Measurements from ENCODE around the gene NFKBIB. TPM values are rescaled to one million over a fixed set of nuclear protein-coding genes. Genes with fewer than 3 reads are reported as not detected.
"Not testable (repeated sequence)": the region's sequence is repeated elsewhere in the genome, so short reads cannot be mapped to it uniquely, and the experiment has no call there.

NFKBIB gene
- total RNA-seq, 1 donor from 2014 or later, result 15.1 TPM

DNA sequence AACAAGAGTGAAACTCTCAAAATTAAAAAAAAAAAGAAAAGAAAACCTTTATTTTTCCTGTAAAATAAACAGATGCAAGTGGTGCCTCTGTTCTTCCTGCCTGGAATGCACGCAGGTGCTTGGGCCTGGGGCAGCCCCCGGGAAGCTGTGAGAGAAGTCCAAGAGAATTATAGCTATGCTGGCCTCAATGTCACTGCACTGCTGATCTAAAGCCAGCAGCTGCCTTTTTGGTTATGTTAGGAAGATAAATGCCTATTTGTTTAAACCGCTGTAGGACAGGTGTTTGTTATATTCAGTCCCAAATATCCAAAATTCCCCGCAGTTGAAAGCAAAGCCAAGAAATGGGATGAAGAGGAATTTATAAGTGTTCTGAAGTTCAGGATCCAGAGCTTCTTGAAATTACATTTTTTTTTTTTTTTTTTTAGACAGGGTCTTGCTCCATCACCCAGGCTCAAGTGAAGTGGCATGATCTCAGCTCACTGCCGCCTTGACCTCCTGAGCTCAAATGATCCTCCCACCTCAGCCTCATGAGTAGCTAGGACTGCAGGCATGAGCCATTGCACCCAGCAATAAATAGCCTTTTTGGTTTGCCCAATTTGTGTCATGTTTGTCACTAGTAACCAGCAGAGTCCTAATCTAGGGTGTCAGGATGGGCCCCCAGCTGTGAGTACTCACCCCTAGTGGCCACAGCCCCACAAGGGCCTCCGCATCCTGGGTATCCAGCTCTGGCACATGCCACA lies 23.9 kb upstream of the NFKBIB start:
- no peak for DNase-seq (ENCODE audit: low read depth, low spot score)

DNA sequence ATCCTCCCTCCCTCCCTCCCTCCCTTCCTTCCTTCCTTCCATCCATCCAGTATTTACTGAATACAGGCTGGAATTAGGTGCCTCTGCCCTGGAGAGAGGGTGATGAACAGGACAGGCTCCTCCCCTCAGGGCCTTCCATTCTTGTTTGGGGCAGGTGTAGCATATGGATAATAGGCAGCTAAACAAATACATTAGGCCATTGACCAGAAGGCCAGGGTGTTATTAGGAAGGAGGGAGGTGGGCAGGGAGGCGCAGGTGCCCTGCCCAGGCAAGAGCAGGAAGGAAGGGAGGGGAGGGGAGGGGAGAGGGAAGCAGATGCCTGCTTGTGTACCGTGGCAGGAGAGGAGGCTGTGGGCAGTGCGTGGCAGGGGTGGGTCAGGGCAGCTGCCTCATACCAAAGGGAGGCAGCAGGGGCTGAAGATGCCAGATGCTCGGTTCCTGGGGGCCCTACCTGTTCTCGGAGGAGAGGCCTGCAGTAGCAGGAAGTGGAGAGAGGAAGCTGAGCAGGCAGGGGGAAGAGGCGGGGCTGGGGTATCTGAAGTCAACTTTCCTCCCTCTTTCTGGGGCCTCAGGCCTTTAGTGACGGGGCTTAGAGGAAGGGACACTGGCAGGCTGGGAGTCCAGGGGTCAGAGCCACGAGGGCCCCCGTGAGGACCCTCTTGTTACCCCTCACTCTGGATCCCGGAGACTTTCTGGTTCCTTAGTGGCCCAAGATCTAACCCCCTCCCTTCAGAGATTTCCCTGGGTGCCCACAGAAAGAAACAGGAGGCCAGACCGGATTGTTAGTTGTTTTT lies 21.8 kb upstream of the NFKBIB start, which contains the start of gene RINL:
RINL (minus strand) TSS at position 495 of the 794 bp plus-strand sequence. CDS start 1,533 bp downstream, outside the sequence.
- no peak for DNase-seq (ENCODE audit: low read depth, low spot score)

GRCh38 chr19:38878575-38879399 lies 21.0 kb upstream of the NFKBIB start:
- DNase-seq (ENCODE audit: low read depth, low spot score), result no peak

DNA sequence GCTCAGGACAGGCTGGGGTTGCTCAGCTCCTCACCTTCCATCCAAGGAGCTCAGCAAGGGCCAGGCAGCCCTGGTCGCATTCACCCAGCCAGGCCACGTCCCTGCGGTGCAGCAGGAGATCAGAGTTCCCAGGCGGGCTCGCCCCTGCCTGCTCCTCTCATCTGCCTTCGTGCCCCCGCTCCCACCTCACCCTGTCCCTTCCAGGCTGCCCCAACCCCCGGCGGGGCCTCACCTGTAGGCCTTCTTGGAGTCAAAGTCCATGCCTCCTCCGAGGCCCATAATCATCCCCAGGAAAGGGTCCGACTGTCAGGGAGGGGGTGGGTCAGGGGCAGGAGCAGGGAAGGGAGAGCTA lies 20.4 kb upstream of the NFKBIB start:
- no peak for DNase-seq (ENCODE audit: low read depth, low spot score)

- DNase-seq (ENCODE audit: low read depth, low spot score), result no peak
Observed at GRCh38 chr19:38880076-38880881, 19.5 kb upstream of the NFKBIB start.

DNA sequence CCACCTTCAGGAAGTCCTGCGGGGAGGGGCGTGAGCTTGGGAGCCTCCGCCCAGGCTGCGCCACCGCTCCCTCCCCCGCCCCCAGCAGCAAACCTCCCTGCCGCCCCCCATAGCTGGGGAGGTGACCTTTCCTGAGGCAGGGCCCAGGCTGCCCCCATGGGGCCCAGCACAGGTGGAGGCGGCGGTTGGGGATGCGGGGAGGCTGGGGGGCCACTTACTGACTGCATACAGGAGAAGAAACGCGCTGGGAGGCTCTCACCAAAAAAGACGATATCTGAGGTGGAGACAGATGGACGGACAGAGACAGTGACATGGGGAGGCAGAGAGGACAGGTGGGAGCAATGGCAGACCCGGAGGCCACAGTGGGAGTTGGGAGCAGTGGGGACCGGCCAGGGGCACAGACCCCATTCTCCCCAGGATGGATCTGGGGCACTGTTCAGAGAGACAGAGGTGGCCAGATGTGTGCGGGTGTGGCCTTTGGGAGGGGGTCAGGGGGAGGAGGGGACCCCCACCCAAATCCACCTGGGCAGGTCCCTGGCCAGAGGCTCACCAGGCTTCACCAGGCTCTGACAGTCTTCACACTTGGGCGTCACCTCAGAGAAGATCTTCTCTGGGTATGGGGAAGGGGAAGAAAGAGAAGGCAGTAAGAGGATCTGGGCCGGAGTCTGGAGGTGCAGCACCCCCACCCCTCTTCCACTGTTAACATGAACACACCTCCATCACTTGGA lies 18.7 kb upstream of the NFKBIB start:
- no peak for DNase-seq (ENCODE audit: low read depth, low spot score)

DNA sequence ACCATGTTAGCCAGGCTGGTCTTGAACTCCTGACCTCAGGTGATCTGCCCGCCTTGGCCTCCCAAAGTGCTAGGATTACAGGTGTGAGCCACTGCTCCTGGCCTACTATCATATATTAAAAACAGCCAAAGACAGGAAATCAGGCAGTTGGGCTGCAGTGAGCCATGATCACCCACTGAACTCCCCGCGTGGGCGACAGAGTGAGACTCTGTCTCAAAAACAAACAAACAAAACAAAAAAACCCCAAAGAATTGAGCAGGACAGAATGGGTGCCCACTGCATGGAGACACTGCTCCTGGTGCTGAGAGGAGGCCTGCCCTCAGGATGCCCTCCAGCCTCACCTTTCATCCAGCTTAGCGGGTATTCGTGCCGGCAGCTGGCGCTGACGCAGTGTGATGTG lies 16.5 kb upstream of the NFKBIB start:
- no peak for DNase-seq (ENCODE audit: low read depth, low spot score)

- not testable (repeated sequence) for DNase-seq (ENCODE audit: low read depth, low spot score)
Observed at GRCh38 chr19:38884691-38885090, 15.1 kb upstream of the NFKBIB start.

- no peak for DNase-seq (ENCODE audit: low read depth, low spot score)
Observed at GRCh38 chr19:38888876-38889275, 10.9 kb upstream of the NFKBIB start.

DNA sequence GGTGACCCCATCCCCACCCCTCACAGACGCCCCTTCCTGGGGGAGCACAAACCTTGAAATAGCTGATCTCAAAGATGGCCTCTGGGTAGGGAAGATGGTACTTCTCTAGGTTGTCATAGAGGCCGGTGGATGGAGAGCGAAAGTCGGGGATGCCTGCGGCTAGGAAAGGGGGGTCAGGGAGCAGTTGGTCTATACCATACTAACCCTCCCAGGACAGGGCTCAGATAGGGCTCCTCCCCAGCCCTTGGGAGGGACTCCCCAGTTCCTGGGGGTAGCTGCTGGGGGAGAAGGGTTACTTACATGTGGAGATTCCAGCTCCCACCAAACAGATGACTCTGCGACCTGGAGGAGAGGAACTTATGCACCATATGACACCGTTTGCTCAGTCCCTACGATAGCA lies 10.0 kb upstream of the NFKBIB start:
- DNase-seq (ENCODE audit: low read depth, low spot score), result no peak

DNA sequence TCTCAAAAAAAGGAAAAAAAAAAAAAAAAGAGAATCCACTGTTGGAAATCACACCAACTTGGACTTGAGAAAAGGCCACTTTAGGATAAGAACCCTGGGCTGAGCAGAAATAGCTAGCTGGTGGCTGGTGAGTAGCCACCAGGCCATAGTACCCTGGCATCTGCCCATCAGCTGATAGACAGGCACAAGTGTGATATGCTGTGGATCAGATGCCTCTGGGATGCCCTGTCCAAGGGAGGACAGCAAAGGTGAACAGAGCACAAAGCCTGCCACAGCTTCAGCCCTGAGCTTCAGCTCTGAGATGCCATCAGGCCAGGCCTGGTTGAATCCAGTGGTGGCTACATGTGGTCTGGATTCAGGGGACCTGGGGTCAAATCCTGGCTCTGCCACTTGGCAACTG lies 9.1 kb upstream of the NFKBIB start:
- DNase-seq (ENCODE audit: low read depth, low spot score), result no peak

DNA sequence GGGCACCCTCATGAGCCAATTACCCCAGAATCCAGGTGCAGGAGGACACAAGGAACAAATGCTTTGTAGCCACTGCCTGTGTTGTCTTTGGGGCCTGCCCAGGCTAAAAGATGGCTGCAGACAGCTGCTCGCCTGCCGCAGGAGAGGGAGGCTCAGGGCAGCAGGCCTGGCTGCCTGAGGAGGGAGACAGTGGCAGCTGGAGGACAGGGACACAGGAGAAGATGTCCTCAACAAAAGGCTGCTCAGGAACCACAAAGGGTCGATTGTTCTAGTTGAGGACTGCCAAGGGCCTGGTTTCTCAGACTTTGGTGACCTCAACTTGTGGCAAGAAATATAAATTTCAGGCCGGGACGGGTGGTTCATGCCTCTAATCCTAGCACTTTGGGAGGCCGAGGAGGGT lies 8.0 kb upstream of the NFKBIB start:
- no peak for DNase-seq (ENCODE audit: low read depth, low spot score)

GRCh38 chr19:38892841-38893240 lies 6.9 kb upstream of the NFKBIB start:
- DNase-seq (ENCODE audit: low read depth, low spot score), result no peak

- DNase-seq (ENCODE audit: low read depth, low spot score), result no peak
Observed at GRCh38 chr19:38893341-38893771, 6.4 kb upstream of the NFKBIB start.

GRCh38 chr19:38894968-38895367 lies 4.8 kb upstream of the NFKBIB start:
- no peak for DNase-seq (ENCODE audit: low read depth, low spot score)

- DNase-seq (ENCODE audit: low read depth, low spot score), result no peak
Observed at GRCh38 chr19:38898788-38899446, 852 bp upstream of the NFKBIB start.

DNA sequence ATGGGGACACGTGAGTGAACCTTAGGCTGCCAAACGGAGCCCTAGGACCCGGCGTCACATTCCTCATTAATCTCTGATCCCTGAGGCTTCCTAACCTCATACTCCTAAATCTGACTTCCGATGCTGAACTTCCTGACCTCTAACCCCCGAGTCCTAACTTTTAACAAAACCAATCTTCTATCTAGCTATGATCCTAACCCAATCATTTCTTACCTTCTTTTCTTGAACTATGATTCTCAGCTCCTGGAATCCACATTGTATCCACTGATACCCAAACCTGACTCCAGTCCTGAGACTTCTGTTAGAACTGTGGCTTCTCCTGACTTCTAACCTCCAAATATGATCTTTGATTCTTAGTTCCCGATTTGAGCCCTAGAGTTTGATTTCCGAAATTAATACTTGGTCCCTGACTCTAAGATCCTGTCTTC lies 447 bp downstream of the NFKBIB start:
- no peak for DNase-seq (ENCODE audit: low read depth, low spot score)

DNA sequence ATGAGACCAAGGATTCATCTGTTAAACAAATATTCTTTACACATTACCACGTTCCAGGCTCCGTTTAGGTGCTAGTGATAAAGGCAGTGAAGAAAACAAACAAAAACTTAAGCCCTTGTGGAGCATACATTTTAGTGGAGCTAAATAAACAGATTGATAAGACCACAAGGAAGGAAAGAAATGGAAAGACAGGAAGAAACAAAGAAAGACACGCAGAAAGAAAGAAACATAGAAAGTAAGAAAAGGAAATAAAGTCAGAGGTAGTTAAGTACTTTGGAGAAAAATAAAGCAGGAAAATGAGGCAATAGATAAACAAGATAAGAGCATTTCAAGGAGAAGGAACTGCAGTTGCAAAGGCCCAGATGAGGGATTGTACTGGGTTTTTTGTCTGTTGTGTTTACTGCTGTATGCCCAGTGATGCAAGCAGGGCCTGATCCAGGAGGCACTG lies 998 bp downstream of the NFKBIB start:
- no peak for DNase-seq (ENCODE audit: low read depth, low spot score)

DNA sequence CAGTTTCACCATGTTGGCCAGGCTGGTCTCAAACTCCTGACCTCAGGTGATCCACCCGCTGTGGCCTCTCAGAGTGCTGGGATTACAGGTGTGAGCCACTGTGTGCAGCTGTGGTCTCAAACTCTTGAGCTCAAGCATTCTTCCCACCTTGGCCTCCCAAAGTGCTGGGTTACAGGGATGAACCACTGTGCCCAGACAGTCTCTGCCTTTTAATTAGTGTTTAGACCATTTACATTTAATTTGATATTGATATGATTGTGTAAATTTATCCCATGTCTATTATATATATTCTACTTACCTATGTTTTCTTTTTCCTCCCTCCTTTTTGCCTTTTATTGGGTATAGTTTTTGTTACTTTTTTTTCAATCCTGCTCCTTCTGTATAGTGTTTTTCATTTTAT lies 1.9 kb downstream of the NFKBIB start:
- no peak for DNase-seq (ENCODE audit: low read depth, low spot score)
